ENCODE data around the gene EIF5A. TPM values are rescaled to one million over a fixed set of nuclear protein-coding genes. Genes with fewer than 3 reads are reported as not detected.

The EIF5A gene
- total and polyA plus RNA-seq, 9 of the 15 experiments (the other 6 are each of a cell fraction or from before 2014, with no cell fraction given), result 22.9 to 1,163 (median 772) TPM

- no peak for TF ChIP-seq AFF1 (IDR thresholded peaks at IDR 0.05; ENCODE audit: low read depth in 1 of 2, partially characterized antibody in 2 of 2)
- no peak for TF ChIP-seq ELK3 (CRISPR knock-in tag; IDR thresholded peaks at IDR 0.05)
- TF ChIP-seq SIN3A (IDR thresholded peaks at IDR 0.05; ENCODE audit: borderline replicate concordance in 2 of 2, control insufficient read depth in 1 of 2, low read depth in 2 of 2, low read length in 2 of 2), result peak in 1 of 2 experiments; percentile 34; a peak in 1 of 4 replicates
- no peak for TF ChIP-seq ZC3H8 (IDR thresholded peaks at IDR 0.05)
- TF ChIP-seq, protein P1, sequence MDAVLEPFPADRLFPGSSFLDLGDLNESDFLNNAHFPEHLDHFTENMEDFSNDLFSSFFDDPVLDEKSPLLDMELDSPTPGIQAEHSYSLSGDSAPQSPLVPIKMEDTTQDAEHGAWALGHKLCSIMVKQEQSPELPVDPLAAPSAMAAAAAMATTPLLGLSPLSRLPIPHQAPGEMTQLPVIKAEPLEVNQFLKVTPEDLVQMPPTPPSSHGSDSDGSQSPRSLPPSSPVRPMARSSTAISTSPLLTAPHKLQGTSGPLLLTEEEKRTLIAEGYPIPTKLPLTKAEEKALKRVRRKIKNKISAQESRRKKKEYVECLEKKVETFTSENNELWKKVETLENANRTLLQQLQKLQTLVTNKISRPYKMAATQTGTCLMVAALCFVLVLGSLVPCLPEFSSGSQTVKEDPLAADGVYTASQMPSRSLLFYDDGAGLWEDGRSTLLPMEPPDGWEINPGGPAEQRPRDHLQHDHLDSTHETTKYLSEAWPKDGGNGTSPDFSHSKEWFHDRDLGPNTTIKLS (IDR thresholded peaks at IDR 0.05; ENCODE audit: borderline replicate concordance, low read depth), result peak; percentile 76; the same call in 1 of the 2 replicates
- no peak for TF ChIP-seq EP300 (IDR thresholded peaks at IDR 0.05; ENCODE audit: low read length)
- no peak for TF ChIP-seq PRMT5 (CRISPR knock-in tag; IDR thresholded peaks at IDR 0.05)
- TF ChIP-seq CXXC5 (CRISPR knock-in tag; IDR thresholded peaks at IDR 0.05), result peak; percentile 61
- peak; percentile 83 for TF ChIP-seq POLR2A (conservative IDR thresholded peaks at IDR 0.05)
- TF ChIP-seq, protein P2, sequence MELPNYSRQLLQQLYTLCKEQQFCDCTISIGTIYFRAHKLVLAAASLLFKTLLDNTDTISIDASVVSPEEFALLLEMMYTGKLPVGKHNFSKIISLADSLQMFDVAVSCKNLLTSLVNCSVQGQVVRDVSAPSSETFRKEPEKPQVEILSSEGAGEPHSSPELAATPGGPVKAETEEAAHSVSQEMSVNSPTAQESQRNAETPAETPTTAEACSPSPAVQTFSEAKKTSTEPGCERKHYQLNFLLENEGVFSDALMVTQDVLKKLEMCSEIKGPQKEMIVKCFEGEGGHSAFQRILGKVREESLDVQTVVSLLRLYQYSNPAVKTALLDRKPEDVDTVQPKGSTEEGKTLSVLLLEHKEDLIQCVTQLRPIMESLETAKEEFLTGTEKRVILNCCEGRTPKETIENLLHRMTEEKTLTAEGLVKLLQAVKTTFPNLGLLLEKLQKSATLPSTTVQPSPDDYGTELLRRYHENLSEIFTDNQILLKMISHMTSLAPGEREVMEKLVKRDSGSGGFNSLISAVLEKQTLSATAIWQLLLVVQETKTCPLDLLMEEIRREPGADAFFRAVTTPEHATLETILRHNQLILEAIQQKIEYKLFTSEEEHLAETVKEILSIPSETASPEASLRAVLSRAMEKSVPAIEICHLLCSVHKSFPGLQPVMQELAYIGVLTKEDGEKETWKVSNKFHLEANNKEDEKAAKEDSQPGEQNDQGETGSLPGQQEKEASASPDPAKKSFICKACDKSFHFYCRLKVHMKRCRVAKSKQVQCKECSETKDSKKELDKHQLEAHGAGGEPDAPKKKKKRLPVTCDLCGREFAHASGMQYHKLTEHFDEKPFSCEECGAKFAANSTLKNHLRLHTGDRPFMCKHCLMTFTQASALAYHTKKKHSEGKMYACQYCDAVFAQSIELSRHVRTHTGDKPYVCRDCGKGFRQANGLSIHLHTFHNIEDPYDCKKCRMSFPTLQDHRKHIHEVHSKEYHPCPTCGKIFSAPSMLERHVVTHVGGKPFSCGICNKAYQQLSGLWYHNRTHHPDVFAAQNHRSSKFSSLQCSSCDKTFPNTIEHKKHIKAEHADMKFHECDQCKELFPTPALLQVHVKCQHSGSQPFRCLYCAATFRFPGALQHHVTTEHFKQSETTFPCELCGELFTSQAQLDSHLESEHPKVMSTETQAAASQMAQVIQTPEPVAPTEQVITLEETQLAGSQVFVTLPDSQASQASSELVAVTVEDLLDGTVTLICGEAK (IDR thresholded peaks at IDR 0.05), result 0 out of 2 replicates have a peak, but pooled peaks have one; percentile 17
- TF ChIP-seq, protein P2 (CRISPR knock-in tag; IDR thresholded peaks at IDR 0.05), result no peak
Measured at GRCh38 chr17:7306911-7307685, at the start of gene EIF5A (continued).
